Head of caudate nucleus (tissue), 42 donors: ENCODE data around the gene NPFFR1.
A peak's percentile ranks its signal among the peaks of the same experiment; 100 is the strongest.
"Not testable (repeated sequence)": the region's sequence is repeated elsewhere in the genome, so short reads cannot be mapped to it uniquely, and the experiment has no call there.

Experiments
- DNase-seq, 42 donors: peaks; one replicate each; pipeline versions ENCODE4 v3.0.0 to v3.0.0-alpha.2; 2020 to 2021; ENCODE audit warnings: mixed read lengths in 7 of 42
- intact Hi-C: fragments of 100-400 bp; cut with DNase I; formaldehyde crosslinking; loops from one replicate; pipeline ENCODE4 v1.15.0; 2022

Gene NPFFR1

GRCh38 chr10:70239077-70239976, 44.5 kb downstream of the NPFFR1 start:
- DNase-seq, intact Hi-C loops: not testable (repeated sequence)

DNA sequence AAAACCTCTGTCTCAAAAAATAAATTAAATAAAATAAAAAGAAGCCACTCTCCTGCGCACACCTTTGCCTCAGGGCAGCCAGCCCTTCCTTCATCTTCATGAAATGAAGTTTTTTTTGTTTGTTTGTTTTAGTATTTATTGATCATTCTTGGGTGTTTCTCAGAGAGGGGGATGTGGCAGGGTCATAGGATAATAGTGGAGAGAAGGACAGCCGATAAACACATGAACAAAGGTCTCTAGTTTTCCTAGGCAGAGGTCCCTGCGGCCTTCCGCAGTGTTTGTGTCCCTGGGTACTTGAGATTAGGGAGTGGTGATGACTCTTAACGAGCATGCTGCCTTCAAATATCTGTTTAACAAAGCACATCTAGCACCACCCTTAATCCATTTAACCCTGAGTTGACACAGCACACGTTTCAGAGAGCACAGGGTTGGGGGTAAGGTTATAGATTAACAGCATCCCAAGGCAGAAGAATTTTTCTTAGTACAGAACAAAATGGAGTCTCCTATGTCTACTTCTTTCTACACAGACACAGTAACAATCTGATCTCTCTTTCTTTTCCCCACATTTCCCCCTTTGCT, 45.8 kb downstream of the NPFFR1 start:
- DNase-seq, intact Hi-C loops: not testable (repeated sequence)

GRCh38 chr10:70234668-70235447, 48.9 kb downstream of the NPFFR1 start:
- intact Hi-C loops, result loop anchor here (5.0 kb wide), 1 partner anchor 147 kb away; the partner anchor contains the start of gene LRRC20
- peak in 1 of 42 donors; percentile 40 for DNase-seq

DNA sequence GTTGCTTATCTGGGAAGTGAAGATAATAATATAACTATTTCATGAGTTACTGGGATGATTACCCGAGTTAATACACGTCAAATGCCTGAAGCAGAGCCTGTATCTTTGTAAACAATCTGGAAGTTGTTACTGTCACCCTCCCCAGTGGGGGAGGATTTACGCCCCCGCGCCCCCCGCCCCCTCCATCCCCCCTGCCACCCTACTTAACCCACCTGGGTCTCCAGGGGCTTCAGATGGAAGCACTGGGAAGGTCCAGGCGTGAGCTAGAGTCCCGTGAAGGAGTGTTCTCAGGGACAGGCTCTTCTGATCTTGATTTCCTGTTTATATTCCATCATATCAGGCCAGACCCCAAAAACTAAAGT, 49.9 kb downstream of the NPFFR1 start:
- intact Hi-C loops, result loop anchor here (5.0 kb wide), 1 partner anchor 148 kb away; the partner anchor contains the start of gene LRRC20
- no peak for DNase-seq

GRCh38 chr10:70233109-70233938, 50.5 kb downstream of the NPFFR1 start, which contains the start of gene PPA1:
Gene PPA1 (minus strand): TSS chr10:70233429. CDS start chr10:70233327, 102 bp downstream.
- DNase-seq, result peak; percentile 97 to 100 (median 99)
- intact Hi-C loops, result loop anchor here (5.0 kb wide), 1 partner anchor 149 kb away; the partner anchor contains the start of gene LRRC20

DNA sequence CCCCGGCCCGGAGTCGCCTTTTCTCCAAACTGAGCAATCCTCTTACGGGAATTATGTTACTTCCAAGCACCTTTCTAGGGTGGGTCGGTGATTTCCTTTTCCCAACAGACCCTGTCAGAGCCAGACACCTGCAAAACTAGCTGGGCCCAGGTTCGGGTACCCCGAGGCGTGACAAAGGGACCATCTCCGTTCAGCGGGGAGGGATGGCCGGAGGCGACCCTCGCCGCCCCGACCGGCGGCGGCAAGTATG, 51.0 kb downstream of the NPFFR1 start:
- intact Hi-C loops, result loop anchor here (5.0 kb wide), 1 partner anchor 150 kb away; the partner anchor contains the start of gene LRRC20
- DNase-seq, result peak in 1 of 42 donors; percentile 43

GRCh38 chr10:70232155-70232858, 51.5 kb downstream of the NPFFR1 start:
- intact Hi-C loops, result loop anchor here (5.0 kb wide), 1 partner anchor 150 kb away; the partner anchor contains the start of gene LRRC20

DNA sequence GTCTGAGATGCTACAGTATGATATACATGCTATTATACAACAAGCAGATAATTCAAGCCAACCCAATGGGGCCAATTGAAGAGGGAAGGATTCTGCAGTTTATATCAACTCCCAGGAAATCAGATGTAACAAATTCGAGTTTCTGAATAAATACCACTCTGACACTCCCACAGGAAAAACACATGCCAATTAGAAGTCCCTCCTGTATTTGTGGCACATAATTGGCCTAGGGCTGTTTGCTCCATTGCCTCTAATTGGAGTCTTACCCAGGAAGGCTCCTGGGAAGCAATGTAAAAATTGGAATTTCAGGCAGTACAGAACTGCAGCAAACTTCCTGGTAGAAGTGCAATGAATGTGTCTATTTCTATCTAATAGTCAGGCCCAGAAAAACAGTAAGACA, 55.3 kb downstream of the NPFFR1 start:
- DNase-seq, result no peak
- intact Hi-C loops, result no loop called here

More at GRCh38 chr10:70232155-70232858, 51.5 kb downstream of the NPFFR1 start:
- DNase-seq, result peak in 36 of 42 donors; percentile 15 to 73 (median 44)

GRCh38 chr10:70227548-70228320, 56.1 kb downstream of the NPFFR1 start:
- DNase-seq, result no peak
- intact Hi-C loops, result no loop called here

DNA sequence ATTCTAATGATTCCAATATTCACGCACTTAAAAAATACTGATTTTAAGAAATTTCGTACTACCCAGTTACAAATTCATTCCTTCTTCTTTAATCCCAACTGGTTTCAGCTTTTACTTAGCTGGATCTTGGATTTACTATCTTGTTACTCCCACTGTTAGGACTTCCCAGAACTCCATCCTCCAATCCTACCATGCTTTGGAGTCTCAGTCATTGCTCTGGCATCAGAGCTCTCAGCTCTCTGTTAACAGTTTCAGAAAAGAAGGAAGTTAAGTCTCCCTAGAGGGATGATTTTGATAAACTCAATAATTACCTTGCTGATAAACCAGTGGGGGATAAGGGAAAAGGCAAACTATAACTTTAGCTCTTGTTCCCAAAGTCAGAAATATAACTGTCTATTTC, 60.1 kb downstream of the NPFFR1 start:
- intact Hi-C loops, result no loop called here

GRCh38 chr10:70222811-70223447, 60.9 kb downstream of the NPFFR1 start:
- intact Hi-C loops, DNase-seq: not testable (repeated sequence)

More for the DNA sequence above, 60.1 kb downstream of the NPFFR1 start:
- no peak for DNase-seq

- intact Hi-C loops, result no loop called here
- no peak for DNase-seq
These were observed 61.4 kb downstream of the NPFFR1 start for GRCh38 chr10:70222340-70222794.

- DNase-seq, result no peak
- intact Hi-C loops, result loop anchor here (1.0 kb wide), 1 partner anchor 143 kb away; no protein-coding TSS in a partner anchor
These were observed 62.8 kb downstream of the NPFFR1 start for GRCh38 chr10:70221030-70221429.

DNA sequence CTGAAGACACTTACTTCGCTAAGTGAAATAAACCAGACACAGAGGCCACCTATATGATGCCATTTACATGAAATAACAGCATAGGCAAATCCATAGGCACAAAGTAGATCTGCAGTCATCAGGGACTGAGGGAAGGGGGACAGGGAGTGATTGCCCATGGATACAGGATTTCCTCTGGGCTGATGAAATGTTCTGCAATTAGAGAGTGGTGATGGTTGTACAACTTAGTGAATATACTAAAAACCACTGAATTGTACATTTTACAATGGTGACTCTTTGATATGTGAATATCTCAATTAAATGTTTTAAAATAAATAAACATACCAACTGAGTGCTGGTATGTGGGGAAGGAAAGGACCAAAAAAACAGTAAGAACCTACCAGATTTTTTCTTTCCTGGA, 70.9 kb downstream of the NPFFR1 start:
- intact Hi-C loops, result no loop called here
- no peak for DNase-seq

- intact Hi-C loops, result no loop called here
- no peak for DNase-seq
These were observed 71.5 kb downstream of the NPFFR1 start for GRCh38 chr10:70212277-70212676.

GRCh38 chr10:70206762-70207161, 77.0 kb downstream of the NPFFR1 start:
- DNase-seq, result no peak

DNA sequence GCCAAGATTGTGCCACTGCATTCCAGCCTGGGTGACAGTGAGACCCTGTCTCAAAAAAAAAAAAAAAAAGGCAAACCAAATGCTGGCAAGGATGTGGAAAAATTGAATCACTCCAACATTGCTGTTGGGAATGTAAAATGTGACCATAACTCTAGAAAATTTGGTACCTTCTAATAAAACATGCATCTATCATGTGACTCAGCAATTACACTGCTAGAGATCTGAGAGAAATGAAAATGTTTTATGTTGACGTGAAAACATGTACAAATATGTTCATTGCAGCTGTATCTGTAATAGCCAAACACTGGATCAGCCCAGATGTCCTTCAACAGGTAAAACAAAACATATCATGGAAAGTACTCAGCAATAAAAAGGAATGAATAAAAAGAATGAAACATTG, 82.7 kb downstream of the NPFFR1 start:
- no peak for DNase-seq
- intact Hi-C loops, result no loop called here

More at GRCh38 chr10:70206762-70207161, 77.0 kb downstream of the NPFFR1 start:
- intact Hi-C loops, result no loop called here
